Hypothalamus (tissue), 51 donors: ENCODE measurements around the gene ZBTB33.

ENCODE experiments used
- DNase-seq, 51 donors: peaks; one replicate each; lab custom pipeline; 2025; lab: John Stamatoyannopoulos, UW

The ZBTB33 gene

GRCh38 chrX:120262859-120263708, 12.5 kb downstream of the ZBTB33 start:
- DNase-seq, result peak in 29 of 51 donors; percentile 0 to 55 (median 10)

DNA sequence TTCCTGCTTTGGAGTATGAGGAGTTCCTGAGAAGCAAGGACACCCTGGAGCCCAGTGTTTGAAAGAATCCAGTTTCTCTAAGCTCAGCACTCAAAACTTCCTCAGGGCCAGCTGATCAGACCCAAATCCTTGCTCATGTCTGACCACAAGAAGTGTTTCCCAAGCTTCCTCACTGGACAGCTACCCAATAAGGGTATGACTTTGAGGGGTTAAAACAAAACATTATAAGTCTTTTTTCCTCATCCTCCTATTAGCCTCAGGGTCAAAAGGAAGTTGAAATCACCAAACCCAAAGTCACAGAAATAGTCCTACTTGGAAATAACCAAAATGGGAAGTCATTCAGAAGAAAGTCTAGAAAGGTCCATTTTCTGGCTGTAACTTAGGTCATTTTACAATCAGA, 13.7 kb downstream of the ZBTB33 start:
- DNase-seq, result no peak

DNA sequence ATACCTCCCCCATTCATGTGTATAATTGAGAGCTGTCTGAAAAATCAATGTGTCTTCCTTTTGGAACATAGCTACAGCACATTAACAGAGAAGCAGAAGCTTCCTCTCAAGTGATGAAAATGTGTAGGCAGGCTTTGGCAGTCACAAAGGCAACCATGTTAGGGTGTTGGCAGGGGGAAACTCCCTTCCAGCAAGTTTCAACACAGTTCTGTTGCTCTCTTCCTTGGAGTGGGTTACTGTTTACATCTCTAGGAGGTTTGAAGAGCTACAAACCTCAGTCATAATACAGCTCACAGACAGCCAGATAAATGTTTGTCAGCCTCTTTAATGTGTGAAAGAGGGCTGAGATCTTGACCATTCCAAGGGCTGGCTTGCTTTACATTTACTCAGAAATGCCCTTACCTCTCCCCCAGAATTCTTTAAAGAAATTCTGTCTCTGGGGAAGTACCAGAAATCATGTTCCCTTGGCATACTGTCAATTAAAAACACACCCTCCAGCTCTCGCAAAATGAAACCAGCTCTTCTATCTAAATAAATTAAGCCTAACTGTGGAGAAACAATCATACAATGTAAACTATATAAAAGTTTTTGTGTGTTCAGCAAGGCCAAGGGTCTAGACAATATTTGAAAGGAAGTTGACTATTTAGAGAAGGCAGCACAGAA, 18.9 kb downstream of the ZBTB33 start:
- no peak for DNase-seq

DNA sequence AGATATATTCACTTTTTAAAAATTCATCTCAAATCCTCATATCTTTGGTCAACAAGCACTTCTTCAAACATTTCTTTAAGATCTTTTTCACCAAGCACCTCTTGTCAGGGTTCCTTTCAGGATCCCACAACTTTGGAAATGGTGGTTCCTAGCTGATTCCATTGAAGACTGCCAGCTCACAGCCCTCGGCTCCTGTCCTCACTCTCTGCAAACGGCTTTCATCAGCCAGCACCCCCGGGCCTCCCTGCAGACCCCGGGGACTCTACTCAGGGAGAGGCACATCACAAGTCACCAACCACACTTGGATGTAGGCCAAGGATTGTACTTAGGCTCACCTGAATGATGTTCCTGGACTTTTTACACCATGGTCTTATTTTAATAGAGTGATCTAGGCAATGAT, 20.0 kb downstream of the ZBTB33 start:
- DNase-seq, result no peak

DNA sequence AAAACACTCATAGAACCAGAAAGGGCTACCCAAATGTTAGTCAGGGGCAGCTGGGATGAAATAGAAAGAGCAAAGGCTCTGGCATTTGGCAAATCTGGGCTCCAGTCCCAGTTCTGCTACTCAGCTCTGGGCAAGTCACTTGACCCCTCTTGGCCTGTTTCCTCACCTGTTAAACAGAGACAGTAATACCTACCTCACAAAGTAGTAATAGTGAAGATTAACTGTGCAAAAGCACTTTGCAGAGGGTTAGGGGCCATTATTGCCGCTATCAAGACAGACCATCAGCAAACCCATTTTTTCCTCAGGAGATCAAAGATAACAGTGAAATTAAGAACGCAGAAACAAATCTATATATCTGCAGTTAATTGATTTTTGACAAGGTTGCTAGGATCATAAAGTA, 20.6 kb downstream of the ZBTB33 start:
- peak in 2 of 51 donors; percentile 0 to 1 for DNase-seq

- no peak for DNase-seq
These were observed 23.5 kb downstream of the ZBTB33 start for GRCh38 chrX:120274145-120274544.

- DNase-seq, result no peak
These were observed 24.3 kb downstream of the ZBTB33 start for GRCh38 chrX:120274958-120275357.

DNA sequence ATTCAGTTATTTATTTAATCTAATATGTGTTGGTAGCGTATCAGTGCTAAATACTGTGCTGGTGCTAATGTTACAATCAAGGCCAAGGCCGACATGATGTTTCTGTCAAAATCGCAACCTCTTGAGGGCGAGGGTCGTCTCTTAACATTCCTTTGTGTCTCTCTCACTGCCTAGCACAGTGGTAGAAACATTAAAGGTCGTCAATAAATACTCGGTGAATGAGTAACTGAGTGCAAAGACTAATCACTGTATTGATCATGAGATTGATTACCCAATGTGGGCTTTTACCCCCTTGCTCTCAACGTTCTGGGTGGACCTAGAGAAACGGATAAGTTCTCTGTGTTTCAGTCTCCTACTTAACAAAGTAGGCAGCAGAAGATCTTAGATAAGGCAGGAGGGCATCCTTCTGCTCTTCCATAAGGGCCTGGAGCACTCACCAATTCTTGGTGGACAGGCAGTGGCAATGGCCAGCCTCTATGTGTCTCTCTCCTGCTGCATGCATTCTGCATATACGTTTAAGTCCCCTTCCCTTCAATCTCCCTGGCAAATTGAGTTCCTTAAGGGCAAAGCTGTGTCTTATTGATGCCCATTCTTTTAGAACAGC, 30.5 kb downstream of the ZBTB33 start:
- DNase-seq, result no peak

DNA sequence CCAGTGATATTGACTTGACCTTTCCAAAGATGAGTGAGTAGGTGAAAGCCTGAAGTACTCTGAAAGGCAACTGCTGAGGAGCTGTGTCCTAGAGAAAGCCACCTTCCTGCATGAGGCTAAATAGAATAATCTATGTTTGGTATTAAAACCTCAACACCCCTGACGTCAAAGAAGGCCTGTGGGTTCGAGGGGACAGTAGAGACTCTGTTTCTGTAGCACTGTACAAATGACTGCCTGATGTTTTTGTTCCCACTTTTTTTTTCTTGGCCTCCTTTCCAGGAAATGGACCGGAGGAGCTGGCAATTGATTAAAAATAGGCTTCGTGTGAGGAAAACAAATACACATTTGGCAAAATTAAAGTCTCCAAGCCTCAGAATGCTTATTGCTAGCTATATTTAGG, 31.1 kb downstream of the ZBTB33 start:
- DNase-seq, result no peak

DNA sequence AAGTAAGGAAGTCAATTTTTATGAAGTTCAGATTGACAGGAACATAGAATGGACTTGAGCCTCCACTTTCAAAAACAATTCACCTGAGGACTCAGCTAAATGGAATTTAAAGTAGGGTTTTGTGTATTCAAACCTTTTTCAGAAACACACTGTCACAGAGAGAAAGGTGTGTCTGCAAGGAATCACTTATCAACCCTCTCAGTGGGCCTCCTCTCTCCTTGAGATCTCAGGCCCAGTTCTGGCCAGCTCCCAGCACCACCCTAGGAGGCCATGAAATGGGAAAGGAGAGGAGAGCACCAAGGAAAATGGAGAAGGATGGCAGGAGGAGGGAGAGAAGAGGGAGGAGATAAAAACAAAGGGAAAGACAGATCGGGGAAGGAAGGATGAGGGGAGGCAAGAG, 32.1 kb downstream of the ZBTB33 start:
- no peak for DNase-seq

GRCh38 chrX:120286733-120287512, 36.3 kb downstream of the ZBTB33 start:
- DNase-seq, result no peak

- DNase-seq, result no peak
These were observed 37.0 kb downstream of the ZBTB33 start for GRCh38 chrX:120287513-120288112.

DNA sequence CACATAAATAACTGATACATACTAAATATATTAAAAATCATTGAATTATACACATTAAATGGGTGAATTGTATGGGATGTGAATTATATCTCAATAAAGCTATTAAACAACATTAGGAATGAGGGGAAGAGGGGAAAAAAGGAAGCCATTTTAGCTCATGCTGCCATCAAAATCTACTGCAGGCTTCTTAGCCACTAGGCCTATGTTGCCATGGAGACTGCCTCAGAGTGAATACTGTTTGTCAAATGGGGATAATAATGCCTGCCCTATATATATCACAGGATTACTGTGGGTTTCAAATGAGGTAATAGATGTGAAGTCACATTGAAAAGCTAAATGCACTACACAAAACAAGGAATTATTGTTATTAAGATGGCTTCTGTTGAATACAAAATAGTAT, 39.5 kb downstream of the ZBTB33 start:
- no peak for DNase-seq

- DNase-seq, result no peak
These were observed 40.6 kb downstream of the ZBTB33 start for GRCh38 chrX:120291211-120291610.

DNA sequence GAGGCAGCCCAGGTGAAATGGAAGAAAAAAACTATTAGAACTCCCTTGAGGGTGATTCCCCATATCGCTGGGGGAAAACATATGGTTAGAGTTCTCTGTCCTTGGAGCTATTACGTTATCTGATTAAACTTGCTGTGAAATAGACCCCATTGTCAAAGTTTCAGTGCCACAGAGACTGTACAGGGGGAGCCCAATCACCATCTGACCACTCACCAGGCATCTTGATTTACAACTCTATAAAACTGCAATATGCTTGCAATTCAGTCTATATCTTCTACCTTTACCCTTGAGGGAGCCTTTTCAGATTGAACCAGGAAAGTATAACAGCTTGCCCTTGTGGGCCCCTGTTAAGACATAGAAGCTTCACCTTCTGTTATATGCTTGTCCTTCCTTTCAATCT, 42.4 kb downstream of the ZBTB33 start:
- no peak for DNase-seq

DNA sequence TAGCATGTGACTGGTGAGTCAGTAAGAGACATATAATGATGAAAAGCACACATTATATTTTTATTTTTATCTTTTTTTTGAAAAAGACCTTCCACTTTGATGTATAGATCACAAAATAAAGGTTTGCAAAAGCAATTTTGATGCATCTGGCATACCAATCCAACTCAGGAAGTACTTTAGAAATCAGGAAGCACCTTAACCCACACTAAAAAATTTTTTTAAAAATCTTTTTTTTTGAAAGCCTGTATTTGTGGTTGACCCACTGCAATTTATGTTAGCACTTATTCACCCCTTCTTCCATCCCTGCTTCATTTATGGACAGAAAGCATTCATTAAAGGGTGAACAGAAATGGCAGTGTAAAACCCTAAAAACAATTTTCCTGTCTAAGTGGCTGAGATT, 44.0 kb downstream of the ZBTB33 start:
- no peak for DNase-seq

DNA sequence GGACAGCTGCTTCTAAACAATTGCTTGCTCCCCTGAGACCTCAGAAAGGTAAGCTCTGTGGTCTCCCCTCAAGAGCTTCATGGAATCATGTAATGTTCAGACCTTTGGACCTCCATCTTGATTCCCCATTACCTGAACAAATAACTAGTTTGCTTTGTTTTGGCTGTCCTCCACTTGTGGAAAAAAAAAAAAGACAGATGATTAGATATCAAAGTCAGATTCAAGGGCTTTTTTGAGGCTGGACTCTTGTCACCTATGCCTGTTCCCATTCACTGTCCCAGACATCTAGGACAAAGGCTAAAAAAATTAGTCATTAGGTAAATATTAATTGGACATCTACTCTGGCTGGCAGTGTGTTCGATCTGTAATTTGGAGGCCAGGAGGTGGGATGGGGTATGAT, 47.3 kb downstream of the ZBTB33 start:
- no peak for DNase-seq

DNA sequence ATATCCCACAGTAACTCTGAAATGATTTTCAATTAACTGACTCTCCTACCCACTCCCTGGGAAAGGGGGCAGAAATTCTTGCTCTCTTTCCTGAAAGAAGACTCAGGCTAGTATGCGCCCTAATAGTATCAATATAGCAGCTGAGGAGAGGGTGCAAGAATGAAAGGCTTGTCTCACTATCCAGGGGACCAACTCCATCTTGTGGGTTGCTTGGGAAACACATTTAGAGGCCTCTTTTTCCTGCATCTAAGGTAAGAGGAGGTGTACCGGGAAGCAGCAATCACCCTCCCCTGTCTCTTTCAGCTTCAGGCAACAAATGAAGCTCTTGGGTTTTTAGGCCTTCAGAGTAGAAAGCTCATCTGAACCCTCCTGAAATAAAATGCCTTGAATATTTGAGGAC, 49.3 kb downstream of the ZBTB33 start:
- DNase-seq, result no peak

DNA sequence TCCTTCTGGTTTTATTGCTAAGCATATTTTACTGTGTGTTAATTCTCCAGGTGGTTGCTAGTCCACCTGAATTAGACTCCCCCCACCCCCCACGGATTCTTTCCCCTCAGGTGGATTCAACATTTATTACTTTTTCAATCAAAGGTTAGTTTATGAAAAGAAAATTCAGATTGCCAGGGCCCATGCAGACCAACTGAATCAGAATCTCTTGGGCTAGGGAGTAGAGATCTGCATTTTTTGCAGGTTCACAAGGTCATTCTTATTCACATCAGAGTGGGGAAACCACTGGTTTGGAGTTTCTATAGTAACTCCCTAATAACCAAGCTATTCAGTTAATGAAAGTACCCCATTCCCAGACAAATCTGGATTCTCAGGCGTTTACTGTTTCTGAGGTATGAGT, 50.9 kb downstream of the ZBTB33 start:
- no peak for DNase-seq

DNA sequence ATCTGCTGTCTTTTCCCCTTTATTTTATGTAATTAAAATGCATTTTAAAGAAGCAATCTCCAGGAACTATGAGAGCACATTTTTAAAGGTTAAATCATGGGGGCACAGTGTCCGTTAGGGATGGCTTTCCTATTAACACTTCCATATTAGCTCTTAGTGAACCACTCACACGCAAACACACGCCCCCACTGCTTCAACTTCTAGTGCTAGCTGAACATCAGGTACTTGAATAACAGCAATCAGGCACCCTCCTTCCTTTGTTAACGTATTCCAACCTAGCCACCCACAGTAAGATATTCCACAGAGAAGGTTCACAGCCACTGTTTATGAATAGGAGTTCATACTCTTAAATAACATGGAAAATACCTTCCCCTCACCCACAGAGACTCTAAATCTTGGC, 51.3 kb downstream of the ZBTB33 start:
- DNase-seq, result peak in 1 of 51 donors; percentile 29

- DNase-seq, result peak in 7 of 51 donors; percentile 0 to 14 (median 2)
These were observed 51.8 kb downstream of the ZBTB33 start for GRCh38 chrX:120302434-120302833.
